GM19468 (cell line): ENCODE data around the gene C2orf80.
A peak's percentile ranks its signal among the peaks of the same experiment; 100 is the strongest.
"Not testable (repeated sequence)": the region's sequence is repeated elsewhere in the genome, so short reads cannot be mapped to it uniquely, and the experiment has no call there.

Source experiments
- ATAC-seq: cut with Tn5 transposase; IDR thresholded peaks from one replicate; pipeline ENCODE4 v1.9.1; 2021; ENCODE audit warnings: mild to moderate bottlenecking, moderate library complexity, moderate number of reproducible peaks; ENCODE audit not compliant: unreplicated experiment; ENCODE audit errors: extremely low read depth

The C2orf80 gene

GRCh38 chr2:208182835-208183234, 7.0 kb downstream of the C2orf80 start:
- ATAC-seq, result no peak

- no peak for ATAC-seq
Observed at GRCh38 chr2:208179028-208179609, 10.7 kb downstream of the C2orf80 start.

DNA sequence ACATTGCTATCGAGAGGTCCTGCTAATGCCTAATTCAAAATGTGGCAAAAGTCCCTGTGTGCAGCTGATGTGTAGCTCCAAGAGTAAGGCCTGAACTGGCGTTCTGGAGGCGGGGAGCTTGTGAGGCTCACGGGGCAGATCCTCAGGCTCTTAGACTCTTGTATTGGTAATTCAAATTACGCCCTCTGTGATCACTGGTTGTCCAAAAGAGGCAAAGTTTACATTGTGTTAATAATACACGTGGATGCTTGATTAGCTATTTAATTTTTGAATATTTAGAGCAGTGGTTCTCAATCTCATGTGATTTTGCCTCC, 14.0 kb downstream of the C2orf80 start:
- ATAC-seq, result no peak

GRCh38 chr2:208175069-208175839, 14.6 kb downstream of the C2orf80 start:
- ATAC-seq, result peak; percentile 99

- ATAC-seq, result no peak
Observed at GRCh38 chr2:208174144-208174543, 15.7 kb downstream of the C2orf80 start.

DNA sequence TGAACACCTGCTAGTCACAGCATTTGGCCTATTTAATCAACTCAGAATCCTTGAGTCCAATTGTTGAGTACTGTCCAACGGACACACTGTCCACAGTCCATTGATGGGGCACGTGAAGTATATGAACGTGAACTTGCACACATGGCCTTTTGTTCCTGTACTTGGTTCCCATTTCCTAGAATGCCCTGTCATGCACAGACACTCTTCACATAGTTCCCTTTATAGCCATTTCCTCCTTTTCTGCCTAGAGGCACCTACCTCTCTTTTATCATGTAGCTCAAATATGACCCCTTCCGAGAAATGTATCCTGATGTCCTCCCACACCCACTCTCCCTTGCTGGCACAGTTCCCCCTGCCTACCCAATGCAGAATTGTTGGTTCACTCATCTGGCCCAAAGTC, 17.7 kb downstream of the C2orf80 start:
- no peak for ATAC-seq

DNA sequence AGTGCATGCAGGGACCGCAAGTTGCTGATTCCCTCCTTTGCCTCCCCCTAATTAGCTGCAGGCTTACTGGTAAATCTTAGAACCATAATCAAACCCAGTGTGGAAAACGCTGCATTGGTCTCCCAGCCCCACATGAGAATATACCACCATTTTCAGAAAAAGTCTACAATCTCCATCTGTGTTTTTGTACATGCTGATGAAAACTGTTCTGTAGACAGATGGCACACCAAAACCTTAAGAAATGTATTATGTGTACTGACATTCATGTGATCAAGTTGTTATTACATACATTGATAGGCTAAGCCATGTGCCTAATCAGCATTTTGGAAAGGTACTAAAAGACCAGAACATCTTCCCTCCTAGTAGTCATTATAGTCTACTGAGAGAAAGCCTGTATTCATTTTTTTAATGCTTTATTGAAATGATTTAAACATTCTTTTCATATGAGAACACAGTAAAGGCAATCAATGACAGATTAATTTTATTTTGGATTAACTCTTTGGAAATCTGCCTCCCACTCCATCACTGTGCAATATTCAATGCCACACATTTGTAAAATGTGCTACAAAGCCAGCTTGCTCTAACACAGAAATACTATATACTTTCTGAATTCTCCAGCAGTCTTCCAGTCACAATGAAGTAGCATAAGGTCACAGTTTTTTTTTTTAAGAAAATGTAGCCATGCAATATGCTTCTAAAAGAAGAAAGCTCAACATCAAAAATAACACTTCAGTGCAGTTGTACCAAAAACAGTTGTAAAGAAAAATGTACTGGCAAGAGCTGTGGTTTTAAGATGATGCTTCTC, 24.7 kb downstream of the C2orf80 start:
- no peak for ATAC-seq

DNA sequence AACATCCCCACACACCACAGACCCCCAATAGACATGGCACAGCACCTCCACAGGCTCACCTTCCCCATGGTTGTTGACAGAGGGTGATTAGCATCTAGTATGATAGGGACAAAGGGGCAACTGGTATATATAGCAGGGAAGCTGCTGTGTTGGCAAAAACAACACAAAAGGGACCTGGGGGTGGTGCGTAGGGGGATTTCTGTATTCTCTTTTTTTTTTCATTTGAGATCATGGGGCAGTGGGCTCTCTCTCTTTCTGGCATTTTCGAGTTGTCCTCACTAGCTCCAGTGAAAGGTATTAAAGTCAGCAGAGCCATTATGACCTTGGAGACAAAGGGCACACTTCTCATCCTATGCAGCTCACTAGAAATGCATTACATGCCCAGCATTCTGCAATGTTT, 26.3 kb downstream of the C2orf80 start, which contains the start of gene CRYGA:
CRYGA (minus strand) TSS at position 101 of the 400 bp plus-strand sequence; CDS start at position 68, 33 bp downstream.
- no peak for ATAC-seq

- ATAC-seq, result no peak
Observed at GRCh38 chr2:208156439-208156838, 33.4 kb downstream of the C2orf80 start.

GRCh38 chr2:208153156-208153555, 36.7 kb downstream of the C2orf80 start:
- ATAC-seq, result no peak

DNA sequence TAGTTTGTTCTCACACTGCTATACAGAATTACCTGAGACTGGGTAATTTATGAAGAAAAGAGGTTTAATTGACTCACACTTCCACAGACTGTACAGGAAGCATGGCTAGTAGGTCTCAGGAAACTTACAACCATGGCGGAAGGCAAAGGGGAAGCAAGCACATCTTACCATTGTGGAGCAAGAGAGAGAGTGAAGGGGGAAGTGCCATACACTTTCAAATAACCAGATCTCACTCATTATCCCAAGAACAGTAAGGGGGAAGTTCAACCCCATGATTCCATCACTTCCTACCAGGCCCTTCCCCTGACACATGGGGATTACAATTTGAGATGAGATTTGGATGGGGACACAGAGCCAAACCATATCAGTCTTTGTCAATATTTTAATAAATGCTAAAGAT, 38.9 kb downstream of the C2orf80 start:
- ATAC-seq, result no peak

- ATAC-seq, result no peak
Observed at GRCh38 chr2:208150094-208150493, 39.7 kb downstream of the C2orf80 start.

GRCh38 chr2:208148803-208149202, 41.0 kb downstream of the C2orf80 start:
- no peak for ATAC-seq

DNA sequence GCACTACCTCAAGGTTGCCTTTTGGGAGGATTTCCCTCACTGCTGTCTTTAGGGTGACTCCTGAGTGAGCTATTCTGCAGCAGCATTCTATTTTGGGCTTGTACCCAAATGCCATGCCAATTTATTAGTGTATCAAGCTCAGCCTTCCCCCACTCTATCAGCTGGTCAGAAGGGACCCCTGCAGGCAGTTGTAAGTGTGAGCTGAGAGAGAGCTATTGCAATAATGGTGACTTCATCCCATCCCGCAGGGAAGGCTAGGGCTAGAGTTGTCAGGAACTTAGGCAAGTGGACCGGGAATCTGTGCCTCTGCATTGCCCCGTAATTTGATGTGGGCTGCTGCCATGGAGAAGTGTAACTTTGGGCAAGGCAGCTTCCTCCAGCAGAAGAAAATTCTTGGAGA, 42.1 kb downstream of the C2orf80 start:
- ATAC-seq, result no peak

- no peak for ATAC-seq
Observed at GRCh38 chr2:208147008-208147407, 42.8 kb downstream of the C2orf80 start.

DNA sequence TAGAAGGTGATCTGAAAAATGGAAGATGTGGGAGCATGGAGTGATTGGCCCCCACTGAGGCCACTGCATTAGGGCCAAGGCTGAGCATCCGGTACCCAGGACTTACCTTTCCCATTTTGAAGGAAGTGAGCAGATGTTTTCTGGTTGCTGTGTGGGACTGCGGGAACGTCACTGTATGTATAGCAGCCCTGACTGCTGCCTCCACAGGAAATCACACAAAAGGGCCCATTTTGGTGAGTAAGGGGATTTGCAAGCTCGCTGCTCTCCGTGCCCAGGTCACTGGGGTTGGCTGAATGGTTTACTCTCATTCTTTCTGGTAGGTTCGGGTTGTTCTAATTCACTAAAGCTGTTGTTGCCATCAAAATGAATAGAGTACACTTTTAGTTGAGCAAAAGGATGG, 43.8 kb downstream of the C2orf80 start, which contains the start of gene CRYGB:
CRYGB (minus strand) TSS at position 153 of the 400 bp plus-strand sequence; CDS start at position 115, 38 bp downstream.
- no peak for ATAC-seq

DNA sequence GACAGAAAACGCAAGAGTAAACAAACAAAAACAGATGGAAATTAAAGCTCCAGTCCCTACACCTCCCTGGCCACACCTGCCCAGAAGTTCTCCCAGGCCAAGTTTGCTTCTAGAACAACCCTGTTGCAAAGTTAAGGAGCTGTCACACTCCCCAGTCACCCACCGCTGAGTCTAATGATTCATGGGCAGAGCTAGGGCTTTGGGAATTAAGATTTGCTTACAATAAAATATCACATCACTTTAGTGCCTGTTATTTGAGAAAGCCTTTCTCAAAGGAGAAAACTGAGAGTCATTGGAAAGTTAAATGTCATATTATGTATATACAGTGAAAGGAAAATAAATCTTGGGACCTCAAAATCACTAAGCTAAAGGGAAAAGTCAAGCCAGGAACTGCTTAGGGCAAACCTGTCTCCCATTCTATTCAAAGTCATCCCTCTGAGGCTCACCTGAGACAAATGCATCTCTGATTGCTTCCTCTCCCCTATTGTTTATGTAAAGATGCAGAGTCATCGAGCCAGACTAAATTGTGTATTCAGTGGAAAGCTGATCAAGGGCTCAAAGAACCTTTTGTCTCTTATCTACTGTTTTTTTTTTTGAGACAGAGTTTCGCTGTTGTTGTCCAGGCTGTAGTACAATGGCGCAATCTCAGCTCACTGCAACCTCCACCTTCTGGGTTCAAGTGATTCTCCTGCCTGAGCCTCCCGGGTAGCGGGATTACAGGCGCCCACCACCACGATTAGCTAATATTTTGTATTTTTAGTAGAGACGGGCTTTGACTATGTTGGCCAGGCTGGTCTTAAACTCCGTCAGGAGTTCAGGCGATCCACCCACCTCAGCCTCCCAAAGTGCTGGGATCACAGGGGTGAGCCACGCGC, 46.7 kb downstream of the C2orf80 start:
- no peak for ATAC-seq

DNA sequence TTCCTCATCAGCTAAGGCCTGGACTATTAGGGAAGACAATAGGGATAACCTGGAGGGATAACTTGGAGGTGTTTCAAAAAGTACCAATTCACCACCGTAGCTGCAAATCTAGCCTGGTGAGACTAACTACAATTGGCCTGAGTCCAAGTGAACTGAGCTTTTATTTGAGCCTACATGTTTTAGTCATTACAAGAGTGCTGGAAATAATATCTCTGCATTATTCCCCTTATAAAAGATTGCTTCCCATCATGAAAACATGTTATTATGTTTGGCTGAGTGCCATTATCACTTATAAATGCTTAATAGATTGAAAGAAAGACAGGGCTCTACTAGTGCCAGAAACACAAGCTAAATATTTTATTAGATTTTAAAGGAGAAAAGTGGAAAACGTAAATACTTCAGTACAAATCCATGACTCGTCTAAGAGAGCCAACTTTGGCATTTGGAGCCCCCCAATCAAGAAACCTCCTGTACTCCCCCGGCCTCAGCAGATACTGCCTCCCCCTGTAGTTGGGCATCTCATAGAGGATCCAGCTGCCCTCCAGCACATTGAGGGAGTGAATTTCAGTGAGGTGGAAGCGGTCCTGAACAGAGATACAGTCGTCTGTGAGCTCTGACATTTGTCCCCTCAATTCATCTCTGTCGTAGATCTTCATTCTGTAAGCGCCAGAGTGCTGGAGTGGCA, 47.4 kb downstream of the C2orf80 start:
- ATAC-seq, result no peak

GRCh38 chr2:208139447-208139846, 50.4 kb downstream of the C2orf80 start:
- ATAC-seq, result no peak

GRCh38 chr2:208138334-208138733, 51.5 kb downstream of the C2orf80 start:
- ATAC-seq, result not testable (repeated sequence)
